ENCODE results near the gene TWSG1.
"Not testable (repeated sequence)": the region's sequence is repeated elsewhere in the genome, so short reads cannot be mapped to it uniquely, and the experiment has no call there.

Gene TWSG1

DNA sequence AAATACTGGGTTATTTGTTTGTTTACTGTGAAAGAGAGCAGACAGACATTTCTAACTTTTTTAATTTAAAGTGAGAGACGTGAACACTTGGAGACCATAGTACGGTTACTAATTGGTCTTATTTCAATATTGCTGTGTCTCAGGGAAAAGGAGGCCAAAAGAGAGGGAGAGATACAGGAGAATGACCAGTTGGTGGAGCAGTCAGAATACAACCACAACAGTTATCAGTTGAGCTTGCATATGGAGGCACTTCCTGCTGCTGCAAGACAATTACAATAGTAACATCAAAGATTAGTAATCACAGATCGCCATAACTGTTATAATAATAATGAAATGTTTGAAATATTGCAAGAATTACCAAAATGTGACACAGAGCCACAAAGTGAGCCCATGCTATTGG is 58.2 kb downstream of the TWSG1 start:
- DNase-seq (ENCODE audit: low spot score), result no peak

DNA sequence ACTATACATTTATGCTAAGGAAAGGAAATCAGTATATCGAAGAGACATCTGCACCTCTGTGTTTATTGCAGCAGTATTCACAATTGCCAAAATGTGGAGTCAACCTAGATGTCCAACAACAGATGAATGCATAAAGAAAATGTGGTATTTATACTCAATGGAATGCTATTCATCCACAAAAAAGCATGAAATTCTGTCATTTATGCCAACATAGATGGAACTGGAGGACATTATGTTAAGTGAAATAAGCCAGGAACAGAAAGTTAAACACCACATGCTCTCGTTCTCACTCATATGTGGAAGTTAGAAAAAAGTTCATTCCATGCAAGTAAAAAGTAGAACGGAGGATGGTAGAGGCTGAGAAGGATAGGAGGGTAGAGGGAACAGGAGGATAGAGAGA is 59.5 kb downstream of the TWSG1 start:
- DNase-seq (ENCODE audit: low spot score), result no peak

DNA sequence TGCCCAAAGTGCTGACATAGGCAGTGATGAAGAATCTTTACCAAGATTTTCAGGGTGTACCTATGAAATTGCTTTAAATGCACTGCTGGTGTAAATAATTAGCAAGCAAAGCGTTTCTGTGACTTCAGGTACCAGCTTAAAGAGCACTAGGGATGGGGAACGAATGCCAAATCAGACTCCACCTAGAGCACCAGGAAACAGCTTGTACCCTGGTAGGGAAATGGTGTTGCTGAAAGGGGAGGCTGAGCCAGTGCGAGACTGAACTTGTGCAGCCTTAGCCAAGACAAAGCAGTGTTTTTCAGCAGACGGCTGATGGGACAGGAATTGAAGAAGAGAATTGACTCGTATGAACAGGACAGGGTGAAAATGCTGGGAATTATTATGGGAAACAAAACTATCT is 65.6 kb downstream of the TWSG1 start:
- DNase-seq (ENCODE audit: low spot score), result no peak

DNA sequence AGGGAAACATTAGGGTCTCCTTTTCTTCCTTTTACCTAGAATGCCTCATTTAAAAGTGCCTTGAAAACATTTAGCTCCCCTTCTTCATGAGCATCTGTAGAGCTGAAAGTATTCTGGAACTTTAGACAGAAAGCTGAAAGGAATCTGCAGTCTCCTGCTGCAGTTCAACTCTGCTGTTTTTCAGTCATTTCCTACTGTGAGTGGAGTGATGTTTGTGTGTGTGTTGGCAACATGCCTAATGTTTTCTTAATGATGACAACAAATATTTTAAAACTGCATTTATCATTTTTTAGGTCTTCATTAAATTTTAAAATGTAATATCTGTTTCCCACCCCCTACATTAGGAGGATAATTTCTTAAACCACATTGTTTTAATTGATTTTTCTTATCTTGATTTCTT is 66.6 kb downstream of the TWSG1 start:
- no peak for DNase-seq (ENCODE audit: low spot score)

DNA sequence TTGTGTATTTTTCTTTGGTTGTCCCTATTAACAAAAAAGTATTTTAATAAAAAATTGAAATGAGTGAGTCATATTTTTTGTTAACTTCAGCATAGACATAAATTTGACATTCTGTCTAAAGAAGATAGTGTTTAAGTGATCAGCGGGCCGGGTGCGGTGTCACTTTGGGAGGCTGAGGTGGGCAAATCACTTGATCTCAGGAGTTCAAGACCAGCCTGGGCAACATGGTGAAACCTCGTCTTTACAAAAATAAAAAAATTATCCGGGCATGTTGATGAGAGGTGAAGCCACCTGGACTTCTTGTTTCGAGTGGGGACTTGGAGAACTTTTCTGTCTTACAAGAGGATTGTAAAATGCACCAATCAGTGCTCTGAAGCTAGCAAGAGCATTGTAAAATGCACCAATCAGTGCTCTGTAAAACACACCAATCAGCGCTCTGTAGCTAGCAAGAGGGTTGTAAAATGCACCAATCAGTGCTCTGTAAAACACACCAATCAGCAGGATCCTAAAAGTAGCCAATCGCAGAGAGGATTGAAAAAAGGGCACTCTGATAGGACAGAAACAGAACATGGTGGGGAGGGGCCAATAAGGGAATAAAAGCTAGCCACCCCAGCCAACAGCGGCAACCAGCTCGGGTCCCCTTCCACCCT is 67.9 kb downstream of the TWSG1 start:
- not testable (repeated sequence) for DNase-seq (ENCODE audit: low spot score)

DNA sequence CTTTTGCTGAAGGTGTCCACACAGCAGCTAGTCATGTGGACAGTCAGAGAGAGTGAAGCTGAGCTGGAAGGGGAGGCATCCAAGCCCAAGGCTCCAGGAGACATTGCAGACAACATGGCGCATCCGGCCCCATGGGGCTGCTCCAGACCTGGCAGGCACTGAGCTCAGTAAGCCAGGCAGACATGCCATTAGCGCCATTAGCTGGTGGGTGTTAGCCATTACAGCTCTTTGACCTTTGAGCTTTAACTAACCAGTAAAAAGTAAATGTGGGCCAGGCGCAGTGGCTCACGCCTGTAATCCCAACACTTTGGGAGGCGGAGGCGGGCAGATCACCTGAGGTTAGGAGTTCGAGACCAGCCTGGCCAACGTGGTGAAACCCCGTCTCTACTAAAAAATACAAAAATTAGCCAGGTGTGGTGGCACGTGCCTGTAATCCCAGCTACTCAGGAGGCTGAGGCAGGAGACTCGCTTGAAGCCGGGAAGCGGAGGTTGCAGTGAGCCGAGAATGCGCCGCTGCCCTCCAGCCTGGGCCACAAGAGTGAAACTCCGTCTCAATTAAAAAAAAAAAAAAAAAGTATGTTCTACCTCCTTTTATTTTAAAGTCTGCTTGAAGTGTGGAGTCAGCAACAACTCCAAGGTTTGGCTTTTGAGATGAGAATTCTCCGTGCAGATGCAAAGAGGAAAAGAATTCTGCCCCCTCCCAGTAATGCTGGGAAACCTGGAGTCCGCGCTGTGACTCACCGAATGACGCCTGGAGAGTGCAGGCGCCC is 69.4 kb downstream of the TWSG1 start:
- no peak for DNase-seq (ENCODE audit: low spot score)

DNA sequence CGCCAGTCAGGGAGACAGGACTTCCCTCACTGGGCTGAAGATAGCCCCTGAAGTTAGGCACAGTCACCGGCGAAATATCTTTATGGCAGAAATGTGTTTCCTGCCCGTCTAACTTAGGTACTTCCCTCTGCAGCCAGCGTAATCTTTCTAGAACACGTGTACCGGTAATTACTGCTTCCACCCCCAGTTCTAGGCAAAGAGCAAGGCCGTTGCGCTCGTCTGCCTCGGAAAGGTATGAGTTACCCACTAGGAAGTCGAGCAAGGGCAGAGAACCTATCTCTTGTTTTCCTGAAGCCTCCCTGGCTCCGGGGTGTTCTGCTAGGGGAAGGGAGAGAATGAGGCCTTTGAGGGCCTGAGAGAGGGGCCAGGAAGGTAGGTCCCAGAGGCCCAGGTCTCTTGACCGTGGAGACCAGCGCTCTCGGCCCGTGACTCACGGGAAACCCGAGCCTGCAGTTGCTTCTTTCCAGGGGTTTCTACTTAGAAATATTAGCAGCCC is 70.0 kb downstream of the TWSG1 start:
- DNase-seq (ENCODE audit: low spot score), result no peak

DNA sequence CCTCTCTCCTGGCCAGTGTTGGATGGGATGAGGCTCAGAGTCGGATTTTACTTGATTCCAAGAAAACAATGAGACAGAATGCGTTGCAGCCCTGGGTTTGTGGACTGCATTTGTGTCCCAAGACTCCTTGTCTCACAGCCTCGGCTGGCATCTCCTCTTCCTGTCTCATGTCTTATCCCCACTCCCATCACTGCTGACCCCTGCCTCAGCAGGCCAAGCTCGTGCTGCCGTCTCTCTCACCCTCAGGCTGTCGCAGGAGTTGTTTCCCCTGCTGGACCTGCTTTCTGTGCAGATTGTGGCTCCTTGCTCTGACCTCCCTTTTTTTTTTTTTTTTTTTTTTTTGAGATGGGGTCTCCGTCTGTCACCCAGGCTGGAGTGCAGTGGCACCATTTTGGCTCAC is 70.6 kb downstream of the TWSG1 start:
- no peak for DNase-seq (ENCODE audit: low spot score)

DNA sequence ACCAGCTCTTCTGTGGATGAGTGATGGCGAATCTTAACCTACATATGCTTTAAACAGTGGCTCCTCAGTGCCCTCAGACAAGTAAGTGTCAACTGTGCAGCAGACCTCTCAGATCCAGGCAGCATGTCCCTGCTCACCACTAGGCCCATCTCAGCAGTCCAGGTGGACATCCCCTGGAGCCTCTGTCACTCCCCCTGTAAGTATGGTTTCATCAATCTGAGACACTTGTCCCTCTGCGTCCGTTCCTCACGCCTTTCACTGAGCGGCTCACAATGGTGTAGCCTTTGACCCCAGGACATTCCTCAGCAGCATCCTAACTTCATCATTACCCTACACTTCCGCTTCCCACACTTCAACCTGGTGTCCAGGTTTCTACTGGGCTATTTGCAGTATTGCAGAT is 71.4 kb downstream of the TWSG1 start:
- no peak for DNase-seq (ENCODE audit: low spot score)

DNA sequence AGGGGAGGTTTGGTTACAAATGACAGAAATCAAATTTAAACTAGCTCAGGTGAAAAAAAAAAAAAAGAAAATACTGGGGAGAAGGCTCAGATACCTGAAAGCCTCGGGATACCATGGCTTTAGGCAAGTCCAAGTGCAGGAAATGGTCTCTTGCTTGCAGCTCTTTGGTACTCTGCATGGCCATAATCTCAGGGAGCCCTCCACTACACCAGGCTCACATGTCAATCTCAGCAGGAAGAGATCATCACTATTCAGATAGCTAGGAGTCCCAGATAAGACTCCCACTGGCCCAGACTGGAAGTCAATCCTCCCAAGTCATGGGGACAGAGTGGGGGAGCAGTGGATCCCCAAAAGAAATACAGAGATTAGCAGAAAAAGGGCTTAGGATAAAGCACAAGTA is 75.9 kb downstream of the TWSG1 start:
- DNase-seq (ENCODE audit: low spot score), result no peak

DNA sequence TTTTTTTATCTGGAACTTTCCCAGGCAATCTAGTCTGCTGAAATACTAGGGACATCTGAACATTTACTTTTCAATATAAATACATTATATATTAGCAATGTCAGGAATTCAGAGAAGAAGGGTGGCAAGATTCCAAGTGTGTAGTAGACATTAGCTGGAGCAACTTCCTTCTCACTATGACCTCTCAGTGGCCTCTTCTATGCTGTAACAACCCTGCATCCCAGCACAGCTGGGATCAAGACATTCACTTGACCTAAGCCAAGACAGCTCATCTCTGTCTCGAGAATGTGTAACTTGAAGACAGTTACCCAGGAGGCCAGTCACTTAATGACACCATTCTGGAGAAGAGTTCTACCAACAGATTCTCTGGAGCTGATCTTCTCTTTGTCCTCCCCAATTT is 79.0 kb downstream of the TWSG1 start:
- DNase-seq (ENCODE audit: low spot score), result no peak

DNA sequence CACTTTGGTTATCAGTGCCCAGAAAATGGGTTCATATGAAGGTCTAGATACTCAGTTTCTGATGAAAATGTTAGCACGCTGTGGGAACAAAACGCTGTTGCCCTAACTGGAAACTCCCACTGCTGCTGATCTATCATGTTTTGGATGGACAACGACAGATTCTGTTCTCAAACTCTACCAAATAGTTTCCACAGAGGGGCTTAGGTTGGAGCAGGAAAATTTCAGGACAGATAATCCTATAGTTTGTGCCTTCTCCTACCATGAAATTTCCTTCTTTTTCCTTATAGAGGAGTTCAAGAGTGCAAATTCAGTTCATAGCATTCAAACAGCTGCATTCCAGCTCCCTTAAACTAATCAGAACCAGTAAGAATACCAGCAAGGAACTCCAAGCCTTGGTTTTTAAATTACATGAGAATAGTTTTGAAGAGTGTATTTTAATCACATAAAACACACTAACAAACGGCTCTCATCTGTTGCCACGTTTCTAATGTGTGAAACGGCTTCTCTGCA is 82.0 kb downstream of the TWSG1 start:
- no peak for DNase-seq (ENCODE audit: low spot score)

DNA sequence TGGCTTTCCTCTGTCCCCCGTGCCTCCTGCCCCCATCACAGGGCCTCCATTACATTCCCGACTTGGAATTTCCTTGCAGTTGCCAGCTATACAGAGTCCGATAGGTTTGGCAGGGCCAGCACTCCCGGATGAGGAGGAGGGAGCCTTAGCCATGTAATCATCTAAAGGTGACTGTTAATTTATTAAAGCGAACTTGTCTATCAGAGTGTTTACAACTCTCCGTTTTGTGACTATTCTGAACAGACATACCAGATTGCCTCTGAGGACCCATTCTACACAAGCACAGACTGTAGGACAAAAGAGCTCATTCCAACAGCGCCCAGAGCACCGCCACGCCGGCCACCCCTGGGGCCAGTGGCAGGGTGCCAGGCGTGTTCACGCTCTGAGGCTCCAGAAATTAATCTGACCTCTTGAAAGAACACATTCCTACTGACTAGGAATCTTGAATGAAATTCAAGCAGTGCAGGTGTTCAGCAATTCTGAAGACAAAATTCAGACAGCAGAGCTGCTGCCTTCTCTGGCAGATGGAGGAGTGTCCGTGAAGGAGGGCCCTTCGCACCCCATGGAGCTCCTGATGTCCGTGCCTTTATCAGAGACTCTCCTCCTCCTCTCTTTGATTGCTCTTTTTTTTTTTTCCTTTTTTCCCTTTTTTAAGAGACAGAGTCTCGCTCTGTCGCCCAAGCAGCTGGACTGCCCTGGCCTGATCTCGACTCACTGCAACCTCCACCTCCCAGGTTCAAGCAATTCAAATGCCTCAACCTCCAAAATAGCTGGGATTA is 82.7 kb downstream of the TWSG1 start:
- DNase-seq (ENCODE audit: low spot score), result no peak

DNA sequence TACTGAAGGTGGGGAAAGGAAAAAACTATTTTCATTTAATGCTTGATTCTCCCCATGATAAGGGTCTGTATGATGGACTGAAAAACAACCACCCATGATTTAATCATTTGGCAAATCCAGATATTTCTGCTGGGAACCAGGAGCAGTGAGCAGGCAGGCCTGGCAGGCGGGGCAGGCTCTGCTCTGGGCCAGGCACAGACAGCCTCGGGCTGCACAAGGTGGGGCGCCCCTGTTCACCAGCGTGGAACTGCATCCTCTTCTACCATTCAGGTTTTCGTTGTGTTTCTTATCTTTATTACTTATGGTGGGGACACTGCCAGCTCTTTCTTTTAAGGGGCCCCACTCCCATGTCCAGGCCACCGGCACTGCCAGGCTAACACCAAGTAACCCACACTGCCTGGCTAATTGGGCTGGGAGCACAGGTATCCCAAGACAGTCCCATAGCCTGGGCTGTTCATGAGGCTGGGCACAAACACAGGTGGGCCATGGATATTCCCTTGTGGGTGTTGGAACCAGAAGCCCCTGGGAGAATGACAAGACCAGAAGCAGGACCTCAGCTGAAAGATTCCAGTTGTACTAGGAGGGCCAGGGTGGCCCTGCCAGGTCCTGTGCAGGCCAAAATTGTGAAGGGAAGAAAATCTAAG is 83.6 kb downstream of the TWSG1 start:
- no peak for DNase-seq (ENCODE audit: low spot score)

DNA sequence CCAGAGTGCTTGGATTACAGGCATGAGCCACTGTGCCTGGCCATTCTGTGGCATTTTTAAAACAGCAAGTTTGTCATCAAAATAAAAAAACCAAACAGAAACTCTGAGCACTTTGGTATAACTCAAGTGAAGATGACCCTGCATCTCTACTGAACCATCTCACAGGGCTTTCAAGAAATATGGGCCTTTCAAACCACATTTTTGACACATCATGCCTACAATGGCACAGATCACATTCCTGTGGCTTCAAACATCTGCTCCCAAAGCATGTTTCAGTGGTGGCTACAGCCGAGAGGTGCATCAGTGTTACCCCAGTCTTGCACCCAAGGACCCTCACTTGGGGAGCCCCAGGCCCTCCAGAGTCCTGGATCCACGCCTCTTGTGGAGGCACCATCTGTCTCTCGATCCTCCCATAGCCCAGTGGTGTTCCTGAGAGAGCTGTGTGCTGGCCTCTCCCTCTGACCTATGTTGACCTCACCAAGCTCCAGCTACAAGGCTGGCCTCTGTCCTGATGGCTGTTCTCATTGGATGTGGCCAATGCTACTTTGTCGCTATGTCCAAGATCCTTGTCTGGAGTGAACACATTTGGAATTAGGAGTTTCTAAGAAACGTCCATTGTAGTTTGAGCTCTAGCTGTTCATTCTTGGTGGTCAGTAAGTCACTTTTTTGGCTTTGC is 85.5 kb downstream of the TWSG1 start:
- no peak for DNase-seq (ENCODE audit: low spot score)

DNA sequence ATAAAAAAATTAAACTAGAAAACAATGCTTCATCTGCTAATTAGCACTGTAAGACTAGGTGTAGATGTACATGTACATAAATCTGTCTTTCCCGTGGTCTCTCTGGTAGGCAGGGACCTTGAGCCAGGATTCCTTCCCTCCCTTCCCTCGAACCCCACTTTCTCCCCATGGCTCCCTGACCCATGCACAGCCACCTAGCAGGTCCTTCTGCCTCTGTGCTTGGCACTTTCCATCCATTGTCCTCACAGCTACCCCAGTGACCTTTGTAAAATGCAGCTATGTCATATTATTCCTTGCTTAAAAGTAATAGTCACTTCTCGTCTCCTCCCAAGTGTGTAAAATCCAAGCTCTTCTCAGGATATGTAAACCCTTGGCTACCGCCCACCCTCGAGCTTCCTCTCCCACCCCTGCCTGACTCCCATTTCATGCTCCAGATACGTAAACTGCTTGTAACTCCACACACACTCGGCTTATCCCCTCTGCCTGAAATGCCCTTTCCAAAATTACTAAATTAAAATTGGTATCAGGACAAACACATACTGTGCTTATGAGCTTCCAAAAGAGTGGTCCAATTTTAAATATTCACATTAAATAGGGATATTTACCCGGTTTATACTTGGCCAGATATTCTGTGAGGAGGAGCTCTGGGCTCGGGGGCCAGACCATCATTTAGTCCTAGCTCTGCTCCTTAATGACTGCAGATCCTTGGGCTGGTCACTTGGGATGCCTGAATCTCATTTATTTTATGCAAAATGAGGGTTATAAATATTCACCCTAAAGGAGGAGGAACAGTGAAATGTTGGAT is 86.7 kb downstream of the TWSG1 start:
- no peak for DNase-seq (ENCODE audit: low spot score)

DNA sequence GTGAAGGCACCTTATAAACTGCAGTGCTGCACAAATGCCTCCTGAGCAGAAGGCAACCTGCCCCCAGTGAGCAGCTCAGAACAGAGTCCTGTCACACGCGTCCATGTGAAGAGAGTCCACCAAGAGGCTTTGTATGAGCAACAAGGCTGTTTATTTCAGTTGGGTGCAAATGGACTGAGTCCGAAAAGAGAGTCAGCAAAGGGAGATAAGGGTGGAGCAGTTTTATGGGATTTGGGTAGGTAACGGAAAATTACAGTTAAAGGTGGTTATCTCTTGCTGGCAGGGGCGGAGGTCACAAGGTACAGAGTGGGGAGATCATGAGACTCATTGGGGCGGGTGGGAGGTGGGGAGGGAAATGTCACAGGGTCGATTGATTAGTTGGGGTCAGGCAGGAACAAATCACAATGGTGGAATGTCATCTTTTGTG is 87.3 kb downstream of the TWSG1 start:
- no peak for DNase-seq (ENCODE audit: low spot score)

DNA sequence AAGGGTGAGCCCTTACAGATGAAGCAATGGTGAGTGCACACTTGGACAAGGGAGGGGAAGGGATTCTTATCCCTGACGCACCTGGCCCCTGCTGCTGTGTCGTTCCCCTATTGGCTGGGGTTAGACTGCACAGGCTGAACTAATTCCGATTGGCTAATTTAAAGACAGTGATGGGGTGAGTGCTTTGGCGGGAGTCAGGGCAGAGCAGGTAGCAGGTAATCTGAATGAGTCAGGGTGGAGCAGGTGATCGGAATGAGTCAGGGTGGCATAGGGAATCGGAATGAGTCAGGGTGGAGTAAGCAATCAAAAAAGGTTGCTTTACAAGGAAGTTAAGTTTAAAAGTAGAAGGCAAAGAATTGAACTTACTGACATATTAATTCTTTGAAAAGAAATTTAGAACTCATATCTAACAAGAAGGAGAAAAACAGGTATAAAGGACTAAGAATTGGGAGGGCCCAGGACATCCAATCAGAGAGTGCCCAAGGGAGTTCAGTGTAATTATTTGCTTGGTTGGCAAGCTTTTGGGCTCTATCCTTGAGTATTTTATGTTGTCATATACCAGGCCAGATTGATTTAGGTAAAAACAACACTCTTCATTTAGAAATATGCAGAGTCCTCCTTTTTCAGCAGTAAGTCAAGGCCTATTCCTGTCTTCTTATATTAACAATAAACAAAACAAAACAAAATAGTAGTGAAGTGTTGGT is 88.4 kb downstream of the TWSG1 start:
- no peak for DNase-seq (ENCODE audit: low spot score)

DNA sequence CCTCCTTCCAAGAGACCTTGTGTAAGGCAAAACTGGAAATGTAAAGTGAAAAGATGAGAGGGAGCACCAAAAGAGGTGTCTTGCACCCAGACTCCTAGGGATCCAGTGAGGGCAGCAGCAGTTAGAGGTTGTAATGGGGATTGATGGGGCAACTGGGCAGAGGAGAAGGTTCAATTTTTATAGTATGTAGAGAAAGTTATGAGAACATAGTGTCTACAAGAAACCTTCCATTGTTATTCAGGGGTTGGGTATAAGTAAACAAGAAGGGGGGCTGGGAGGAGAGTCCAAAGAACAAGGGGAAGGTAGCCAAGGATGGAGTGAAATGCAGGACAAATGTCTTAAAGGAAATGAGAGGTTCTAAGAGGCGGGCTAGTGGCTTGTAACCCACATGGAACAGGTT is 89.1 kb downstream of the TWSG1 start:
- not testable (repeated sequence) for DNase-seq (ENCODE audit: low spot score)

DNA sequence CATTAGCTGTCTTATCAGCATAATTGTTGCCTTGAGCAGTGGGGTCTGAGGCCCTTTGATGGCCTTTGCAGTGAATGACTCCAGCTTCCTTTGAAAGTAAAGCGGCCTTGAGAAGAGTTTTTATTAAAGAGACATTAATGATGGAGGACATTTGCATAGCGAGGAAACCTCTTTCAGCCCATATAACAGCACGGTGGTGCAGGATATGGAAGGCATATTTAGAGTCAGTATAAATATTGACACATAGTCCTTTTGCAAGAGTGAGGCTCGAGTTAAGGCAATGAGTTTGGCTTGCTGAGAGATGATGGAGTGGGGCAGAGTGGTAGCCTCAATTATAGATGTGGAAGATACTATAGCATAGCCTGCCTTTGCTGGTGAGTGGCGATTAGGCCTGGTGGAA is 89.7 kb downstream of the TWSG1 start:
- DNase-seq (ENCODE audit: low spot score), result not testable (repeated sequence)

All from D341Med (cell line).